SK-N-SH treated with all-trans-retinoic acid at 6 μM for 48 hours (cell line): ENCODE measurements around the gene USP48.

Source experiments
- ARNTL ChIP-seq: fragments of 450-650 bp; formaldehyde crosslinking; IDR thresholded peaks from 2 replicates; pipeline ENCODE4 v1.5.0; 2020; ENCODE audit warnings: low read depth, mild to moderate bottlenecking, moderate library complexity, borderline replicate concordance
- BACH2 ChIP-seq: fragments of 250-450 bp; sonication (Bioruptor Pico); IDR thresholded peaks from 2 replicates; pipeline ENCODE4 v1.9.0; 2021; ENCODE audit warnings: mild to moderate bottlenecking, borderline replicate concordance
- ISL1 ChIP-seq: fragments of 250-450 bp; sonication (Bioruptor Pico); IDR thresholded peaks from 2 replicates; pipeline ENCODE4 v2.1.2; 2022; ENCODE audit warnings: mild to moderate bottlenecking, moderate library complexity
- PPARA ChIP-seq: fragments of 250-450 bp; sonication (Bioruptor Pico); IDR thresholded peaks from 2 replicates; pipeline ENCODE4 v1.5.0; 2020; ENCODE audit warnings: mild to moderate bottlenecking, borderline replicate concordance
- RARB ChIP-seq: fragments of 250-450 bp; sonication (Bioruptor Pico); IDR thresholded peaks from 2 replicates; pipeline ENCODE4 v1.8.0; 2021; ENCODE audit warnings: mild to moderate bottlenecking, moderate library complexity
- SNAI2 ChIP-seq: fragments of 250-450 bp; sonication (Bioruptor Pico); IDR thresholded peaks from 2 replicates; pipeline ENCODE4 v1.5.0; 2020; ENCODE audit warnings: mild to moderate bottlenecking, moderate library complexity
- ZFP3 ChIP-seq: fragments of 250-450 bp; sonication (Bioruptor Pico); IDR thresholded peaks from 2 replicates; pipeline ENCODE4 v1.5.0; 2020; ENCODE audit warnings: mild to moderate bottlenecking, moderate library complexity
- ZFP30 ChIP-seq: fragments of 450-650 bp; formaldehyde crosslinking; IDR thresholded peaks from 2 replicates; pipeline ENCODE4 v1.5.0; 2022; ENCODE audit warnings: mild to moderate bottlenecking, moderate library complexity
- ZNF565 ChIP-seq: fragments of 450-650 bp; formaldehyde crosslinking; conservative IDR thresholded peaks from 2 replicates; pipeline ENCODE4 v1.5.0; 2020; ENCODE audit warnings: low read depth, mild to moderate bottlenecking, moderate library complexity
- TF ChIP-seq, protein P1 (sequence below): fragments of 250-450 bp; sonication (Bioruptor Pico); IDR thresholded peaks from 2 replicates; pipeline ENCODE4 v1.5.1; 2020; ENCODE audit warnings: low read depth, mild to moderate bottlenecking, moderate library complexity
- TF ChIP-seq, protein P2 (sequence below): fragments of 250-450 bp; sonication (Bioruptor Pico); IDR thresholded peaks from 2 replicates; pipeline ENCODE4 v1.5.1; 2021; ENCODE audit warnings: mild to moderate bottlenecking, moderate library complexity
- TF ChIP-seq, protein P3 (sequence below): fragments of 250-450 bp; sonication (Bioruptor Pico); IDR thresholded peaks from 2 replicates; pipeline ENCODE4 v1.8.0; 2020; ENCODE audit warnings: mild to moderate bottlenecking, moderate library complexity, borderline replicate concordance
- TF ChIP-seq, protein P4 (sequence below): fragments of 250-450 bp; sonication (Bioruptor Pico); IDR thresholded peaks from 2 replicates; pipeline ENCODE4 v1.8.0; 2021; ENCODE audit warnings: low read depth, mild to moderate bottlenecking, moderate library complexity, borderline replicate concordance
- TF ChIP-seq, protein P5 (sequence below): fragments of 250-450 bp; sonication (Bioruptor Pico); IDR thresholded peaks from 2 replicates; pipeline ENCODE4 v1.5.0; 2020; ENCODE audit warnings: mild to moderate bottlenecking, moderate library complexity

DNA sequence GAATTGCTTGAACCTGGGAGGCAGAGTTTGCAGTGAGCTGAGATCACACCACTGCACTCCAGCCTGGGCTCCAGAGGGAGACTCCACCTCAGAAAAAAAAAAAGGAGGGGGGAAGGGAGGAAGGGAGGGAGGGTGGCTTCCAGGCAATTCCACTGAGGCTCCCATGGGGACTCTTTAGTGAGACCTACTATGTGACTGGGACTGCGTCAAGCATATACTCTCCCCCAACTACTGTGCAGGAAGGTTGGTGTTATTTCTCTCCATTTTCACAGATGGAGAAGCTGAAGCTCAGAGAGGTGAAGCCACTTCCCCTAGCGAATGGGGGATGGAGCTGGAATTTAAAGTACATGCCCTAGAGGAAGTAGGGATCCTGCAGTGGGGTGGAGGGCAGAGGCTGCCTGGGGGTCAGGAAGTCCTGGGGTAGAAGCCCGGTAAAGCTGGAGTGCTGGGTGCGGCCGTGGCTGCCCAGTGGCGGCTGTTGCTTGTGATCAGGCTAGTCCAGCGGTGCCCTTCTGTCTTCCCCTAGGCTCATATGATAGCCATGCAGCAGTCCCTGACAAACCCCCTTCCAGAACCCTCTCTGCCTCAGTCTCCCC, 154.1 kb downstream of the USP48 start:
- TF ChIP-seq, protein P1, sequence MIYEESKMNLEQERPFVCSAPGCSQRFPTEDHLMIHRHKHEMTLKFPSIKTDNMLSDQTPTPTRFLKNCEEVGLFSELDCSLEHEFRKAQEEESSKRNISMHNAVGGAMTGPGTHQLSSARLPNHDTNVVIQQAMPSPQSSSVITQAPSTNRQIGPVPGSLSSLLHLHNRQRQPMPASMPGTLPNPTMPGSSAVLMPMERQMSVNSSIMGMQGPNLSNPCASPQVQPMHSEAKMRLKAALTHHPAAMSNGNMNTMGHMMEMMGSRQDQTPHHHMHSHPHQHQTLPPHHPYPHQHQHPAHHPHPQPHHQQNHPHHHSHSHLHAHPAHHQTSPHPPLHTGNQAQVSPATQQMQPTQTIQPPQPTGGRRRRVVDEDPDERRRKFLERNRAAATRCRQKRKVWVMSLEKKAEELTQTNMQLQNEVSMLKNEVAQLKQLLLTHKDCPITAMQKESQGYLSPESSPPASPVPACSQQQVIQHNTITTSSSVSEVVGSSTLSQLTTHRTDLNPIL (CRISPR knock-in tag), result no peak
- TF ChIP-seq, protein P2, sequence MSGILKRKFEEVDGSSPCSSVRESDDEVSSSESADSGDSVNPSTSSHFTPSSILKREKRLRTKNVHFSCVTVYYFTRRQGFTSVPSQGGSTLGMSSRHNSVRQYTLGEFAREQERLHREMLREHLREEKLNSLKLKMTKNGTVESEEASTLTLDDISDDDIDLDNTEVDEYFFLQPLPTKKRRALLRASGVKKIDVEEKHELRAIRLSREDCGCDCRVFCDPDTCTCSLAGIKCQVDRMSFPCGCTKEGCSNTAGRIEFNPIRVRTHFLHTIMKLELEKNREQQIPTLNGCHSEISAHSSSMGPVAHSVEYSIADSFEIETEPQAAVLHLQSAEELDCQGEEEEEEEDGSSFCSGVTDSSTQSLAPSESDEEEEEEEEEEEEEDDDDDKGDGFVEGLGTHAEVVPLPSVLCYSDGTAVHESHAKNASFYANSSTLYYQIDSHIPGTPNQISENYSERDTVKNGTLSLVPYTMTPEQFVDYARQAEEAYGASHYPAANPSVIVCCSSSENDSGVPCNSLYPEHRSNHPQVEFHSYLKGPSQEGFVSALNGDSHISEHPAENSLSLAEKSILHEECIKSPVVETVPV (CRISPR knock-in tag), result no peak
- no peak for TF ChIP-seq ZFP3 (CRISPR knock-in tag)
- TF ChIP-seq, protein P3, sequence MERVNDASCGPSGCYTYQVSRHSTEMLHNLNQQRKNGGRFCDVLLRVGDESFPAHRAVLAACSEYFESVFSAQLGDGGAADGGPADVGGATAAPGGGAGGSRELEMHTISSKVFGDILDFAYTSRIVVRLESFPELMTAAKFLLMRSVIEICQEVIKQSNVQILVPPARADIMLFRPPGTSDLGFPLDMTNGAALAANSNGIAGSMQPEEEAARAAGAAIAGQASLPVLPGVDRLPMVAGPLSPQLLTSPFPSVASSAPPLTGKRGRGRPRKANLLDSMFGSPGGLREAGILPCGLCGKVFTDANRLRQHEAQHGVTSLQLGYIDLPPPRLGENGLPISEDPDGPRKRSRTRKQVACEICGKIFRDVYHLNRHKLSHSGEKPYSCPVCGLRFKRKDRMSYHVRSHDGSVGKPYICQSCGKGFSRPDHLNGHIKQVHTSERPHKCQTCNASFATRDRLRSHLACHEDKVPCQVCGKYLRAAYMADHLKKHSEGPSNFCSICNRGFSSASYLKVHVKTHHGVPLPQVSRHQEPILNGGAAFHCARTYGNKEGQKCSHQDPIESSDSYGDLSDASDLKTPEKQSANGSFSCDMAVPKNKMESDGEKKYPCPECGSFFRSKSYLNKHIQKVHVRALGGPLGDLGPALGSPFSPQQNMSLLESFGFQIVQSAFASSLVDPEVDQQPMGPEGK (CRISPR knock-in tag), result no peak
- no peak for TF ChIP-seq ZNF565 (CRISPR knock-in tag)
- TF ChIP-seq RARB (CRISPR knock-in tag), result no peak
- TF ChIP-seq, protein P4, sequence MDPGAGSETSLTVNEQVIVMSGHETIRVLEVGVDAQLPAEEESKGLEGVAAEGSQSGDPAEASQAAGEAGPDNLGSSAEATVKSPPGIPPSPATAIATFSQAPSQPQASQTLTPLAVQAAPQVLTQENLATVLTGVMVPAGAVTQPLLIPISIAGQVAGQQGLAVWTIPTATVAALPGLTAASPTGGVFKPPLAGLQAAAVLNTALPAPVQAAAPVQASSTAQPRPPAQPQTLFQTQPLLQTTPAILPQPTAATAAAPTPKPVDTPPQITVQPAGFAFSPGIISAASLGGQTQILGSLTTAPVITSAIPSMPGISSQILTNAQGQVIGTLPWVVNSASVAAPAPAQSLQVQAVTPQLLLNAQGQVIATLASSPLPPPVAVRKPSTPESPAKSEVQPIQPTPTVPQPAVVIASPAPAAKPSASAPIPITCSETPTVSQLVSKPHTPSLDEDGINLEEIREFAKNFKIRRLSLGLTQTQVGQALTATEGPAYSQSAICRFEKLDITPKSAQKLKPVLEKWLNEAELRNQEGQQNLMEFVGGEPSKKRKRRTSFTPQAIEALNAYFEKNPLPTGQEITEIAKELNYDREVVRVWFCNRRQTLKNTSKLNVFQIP (CRISPR knock-in tag), result no peak
- no peak for TF ChIP-seq PPARA (CRISPR knock-in tag)
- no peak for TF ChIP-seq BACH2 (CRISPR knock-in tag)
- TF ChIP-seq, protein P5, sequence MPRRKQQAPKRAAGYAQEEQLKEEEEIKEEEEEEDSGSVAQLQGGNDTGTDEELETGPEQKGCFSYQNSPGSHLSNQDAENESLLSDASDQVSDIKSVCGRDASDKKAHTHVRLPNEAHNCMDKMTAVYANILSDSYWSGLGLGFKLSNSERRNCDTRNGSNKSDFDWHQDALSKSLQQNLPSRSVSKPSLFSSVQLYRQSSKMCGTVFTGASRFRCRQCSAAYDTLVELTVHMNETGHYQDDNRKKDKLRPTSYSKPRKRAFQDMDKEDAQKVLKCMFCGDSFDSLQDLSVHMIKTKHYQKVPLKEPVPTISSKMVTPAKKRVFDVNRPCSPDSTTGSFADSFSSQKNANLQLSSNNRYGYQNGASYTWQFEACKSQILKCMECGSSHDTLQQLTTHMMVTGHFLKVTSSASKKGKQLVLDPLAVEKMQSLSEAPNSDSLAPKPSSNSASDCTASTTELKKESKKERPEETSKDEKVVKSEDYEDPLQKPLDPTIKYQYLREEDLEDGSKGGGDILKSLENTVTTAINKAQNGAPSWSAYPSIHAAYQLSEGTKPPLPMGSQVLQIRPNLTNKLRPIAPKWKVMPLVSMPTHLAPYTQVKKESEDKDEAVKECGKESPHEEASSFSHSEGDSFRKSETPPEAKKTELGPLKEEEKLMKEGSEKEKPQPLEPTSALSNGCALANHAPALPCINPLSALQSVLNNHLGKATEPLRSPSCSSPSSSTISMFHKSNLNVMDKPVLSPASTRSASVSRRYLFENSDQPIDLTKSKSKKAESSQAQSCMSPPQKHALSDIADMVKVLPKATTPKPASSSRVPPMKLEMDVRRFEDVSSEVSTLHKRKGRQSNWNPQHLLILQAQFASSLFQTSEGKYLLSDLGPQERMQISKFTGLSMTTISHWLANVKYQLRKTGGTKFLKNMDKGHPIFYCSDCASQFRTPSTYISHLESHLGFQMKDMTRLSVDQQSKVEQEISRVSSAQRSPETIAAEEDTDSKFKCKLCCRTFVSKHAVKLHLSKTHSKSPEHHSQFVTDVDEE, result no peak
- no peak for TF ChIP-seq SNAI2
- no peak for TF ChIP-seq ARNTL
- no peak for TF ChIP-seq ISL1 (CRISPR knock-in tag)
- TF ChIP-seq ZFP30 (CRISPR knock-in tag), result no peak
